ENCODE data around the gene TARS3. TPM values are rescaled to one million over a fixed set of nuclear protein-coding genes. Genes with fewer than 3 reads are reported as not detected.

The TARS3 gene
- total and polyA plus RNA-seq, 2 donors from 2014 or later, result 7.8 to 13.8 TPM

GRCh38 chr15:101675015-101675414 is 49.3 kb downstream of the TARS3 start:
- TF ChIP-seq CTCF (IDR thresholded peaks at IDR 0.05; ENCODE audit: borderline replicate concordance, extremely low read depth, insufficient read depth), result no peak
- no peaks in the 10 kb centered on the region for H3K9me3 ChIP-seq (ENCODE audit: control insufficient read depth in 2 of 3, insufficient read depth in 1 of 3, low read length in 3 of 3)
- H3K27me3 ChIP-seq (ENCODE audit: control insufficient read depth, insufficient read depth, low read length), result no peaks in the 10 kb centered on the region
- H3K36me3 ChIP-seq (ENCODE audit: control insufficient read depth in 2 of 3, insufficient read depth in 3 of 3, low read length in 3 of 3), result peaks cover 0 to 26% (median 22%) of the 10 kb centered on the region in 3 donors
- no peak overlapping the region for H3K27ac ChIP-seq (ENCODE audit: low read depth in 2 of 2, low read length in 2 of 2)
- no peaks in the 10 kb centered on the region for H3K4me1 ChIP-seq (ENCODE audit: control insufficient read depth in 2 of 3, insufficient read depth in 2 of 3, low read depth in 1 of 3, low read length in 3 of 3)
- H3K9ac ChIP-seq (ENCODE audit: low read length in 3 of 3), result no peak overlapping the region
- FAIRE-seq, result no peak
- DNase-seq, result no peak
- H3K4me3 ChIP-seq (ENCODE audit: low read length in 3 of 3), result no peak overlapping the region
- intact Hi-C loops (cut with DNase I), result no loop called here

GRCh38 chr15:101672298-101672697 is 52.0 kb downstream of the TARS3 start:
- DNase-seq (no peak), FAIRE-seq (no peak)
- Histone ChIP-seq H3K9me3 (ENCODE audit: control insufficient read depth in 2 of 3, insufficient read depth in 1 of 3, low read length in 3 of 3) (no peaks in the 10 kb centered on the region), H3K9ac (ENCODE audit: low read length in 3 of 3) (no peak overlapping the region), H3K27me3 (ENCODE audit: control insufficient read depth, insufficient read depth, low read length) (no peaks in the 10 kb centered on the region), H3K4me3 (ENCODE audit: low read length in 3 of 3) (no peak overlapping the region), H3K4me1 (ENCODE audit: control insufficient read depth in 2 of 3, insufficient read depth in 2 of 3, low read depth in 1 of 3, low read length in 3 of 3) (no peaks in the 10 kb centered on the region), H3K27ac (ENCODE audit: low read depth in 2 of 2, low read length in 2 of 2) (no peak overlapping the region), H3K36me3 (ENCODE audit: control insufficient read depth in 2 of 3, insufficient read depth in 3 of 3, low read length in 3 of 3) (peaks cover 0 to 27% (median 26%) of the 10 kb centered on the region in 3 donors)
- TF ChIP-seq CTCF (IDR thresholded peaks at IDR 0.05; ENCODE audit: borderline replicate concordance, extremely low read depth, insufficient read depth), result no peak
- intact Hi-C loops (cut with DNase I), result no loop called here

GRCh38 chr15:101669744-101670143 is 54.5 kb downstream of the TARS3 start:
- H3K4me3 ChIP-seq (ENCODE audit: low read length in 3 of 3), result no peak overlapping the region
- no peaks in the 10 kb centered on the region for H3K27me3 ChIP-seq (ENCODE audit: control insufficient read depth, insufficient read depth, low read length)
- H3K9me3 ChIP-seq (ENCODE audit: control insufficient read depth in 2 of 3, insufficient read depth in 1 of 3, low read length in 3 of 3), result no peaks in the 10 kb centered on the region
- no peaks in the 10 kb centered on the region for H3K4me1 ChIP-seq (ENCODE audit: control insufficient read depth in 2 of 3, insufficient read depth in 2 of 3, low read depth in 1 of 3, low read length in 3 of 3)
- no peak overlapping the region for H3K27ac ChIP-seq (ENCODE audit: low read depth in 2 of 2, low read length in 2 of 2)
- intact Hi-C loops (cut with DNase I), result no loop called here
- no peak for TF ChIP-seq CTCF (IDR thresholded peaks at IDR 0.05; ENCODE audit: borderline replicate concordance, extremely low read depth, insufficient read depth)
- H3K9ac ChIP-seq (ENCODE audit: low read length in 3 of 3), result no peak overlapping the region
- DNase-seq, result no peak
- no peak for FAIRE-seq
- H3K36me3 ChIP-seq (ENCODE audit: control insufficient read depth in 2 of 3, insufficient read depth in 3 of 3, low read length in 3 of 3), result peaks cover 0 to 23% (median 21%) of the 10 kb centered on the region in 3 donors

- Histone ChIP-seq H3K4me3 (ENCODE audit: low read length in 3 of 3) (no peak overlapping the region), H3K27ac (ENCODE audit: low read depth in 2 of 2, low read length in 2 of 2) (no peak overlapping the region), H3K9ac (ENCODE audit: low read length in 3 of 3) (no peak overlapping the region), H3K36me3 (ENCODE audit: control insufficient read depth in 2 of 3, insufficient read depth in 3 of 3, low read length in 3 of 3) (peaks cover 0 to 19% (median 6%) of the 10 kb centered on the region in 3 donors), H3K4me1 (ENCODE audit: control insufficient read depth in 2 of 3, insufficient read depth in 2 of 3, low read depth in 1 of 3, low read length in 3 of 3) (no peaks in the 10 kb centered on the region), H3K9me3 (ENCODE audit: control insufficient read depth in 2 of 3, insufficient read depth in 1 of 3, low read length in 3 of 3) (no peaks in the 10 kb centered on the region), H3K27me3 (ENCODE audit: control insufficient read depth, insufficient read depth, low read length) (no peaks in the 10 kb centered on the region)
- no peak for TF ChIP-seq CTCF (IDR thresholded peaks at IDR 0.05; ENCODE audit: borderline replicate concordance, extremely low read depth, insufficient read depth)
- intact Hi-C loops (cut with DNase I), result no loop called here
- no peak for DNase-seq
- no peak for FAIRE-seq
Measured at GRCh38 chr15:101667881-101668280, 56.4 kb downstream of the TARS3 start.
